NCI-H146 (cell line): ENCODE data around the gene ADA.
"Not testable (repeated sequence)": the region's sequence is repeated elsewhere in the genome, so short reads cannot be mapped to it uniquely, and the experiment has no call there.

Experiments
- DNase-seq: peaks from one replicate; lab custom pipeline; 2025; lab: John Stamatoyannopoulos, UW

Gene ADA

GRCh38 chr20:44599715-44600114, 51.8 kb downstream of the ADA start:
- no peak for DNase-seq

- DNase-seq: peak; percentile 71
These were observed 52.8 kb downstream of the ADA start for GRCh38 chr20:44598423-44599305.

GRCh38 chr20:44597930-44598329, 53.6 kb downstream of the ADA start:
- DNase-seq: no peak

GRCh38 chr20:44597516-44597915, 54.0 kb downstream of the ADA start:
- no peak for DNase-seq

GRCh38 chr20:44596876-44597275, 54.6 kb downstream of the ADA start:
- no peak for DNase-seq

GRCh38 chr20:44596010-44596409, 55.5 kb downstream of the ADA start:
- no peak for DNase-seq

- no peak for DNase-seq
These were observed 56.8 kb downstream of the ADA start for GRCh38 chr20:44594730-44595129.

GRCh38 chr20:44593751-44594150, 57.7 kb downstream of the ADA start:
- no peak for DNase-seq

- DNase-seq: no peak
These were observed 59.1 kb downstream of the ADA start for GRCh38 chr20:44592366-44592765.

GRCh38 chr20:44590980-44591778, 60.3 kb downstream of the ADA start:
- no peak for DNase-seq

- no peak for DNase-seq
These were observed 62.0 kb downstream of the ADA start for GRCh38 chr20:44589537-44589936.

- not testable (repeated sequence) for DNase-seq
These were observed 63.2 kb downstream of the ADA start for GRCh38 chr20:44588321-44588720.

- no peak for DNase-seq
These were observed 64.2 kb downstream of the ADA start for GRCh38 chr20:44587035-44587980.

GRCh38 chr20:44586289-44586911, 65.1 kb downstream of the ADA start:
- no peak for DNase-seq

GRCh38 chr20:44585057-44585963, 66.2 kb downstream of the ADA start:
- no peak for DNase-seq

GRCh38 chr20:44584162-44584561, 67.3 kb downstream of the ADA start:
- no peak for DNase-seq

GRCh38 chr20:44583157-44583556, 68.3 kb downstream of the ADA start:
- DNase-seq: no peak

GRCh38 chr20:44582311-44583025, 69.0 kb downstream of the ADA start, which contains the start of gene PKIG:
PKIG (plus strand) TSS chr20:44582579; CDS start chr20:44614557, 31,978 bp downstream.
- no peak for DNase-seq

GRCh38 chr20:44581515-44581914, 70.0 kb downstream of the ADA start:
- no peak for DNase-seq
